Liver (tissue), 9 donors: ENCODE results near the gene FRMPD4. TPM values are rescaled to one million over a fixed set of nuclear protein-coding genes. Genes with fewer than 3 reads are reported as not detected.

Experiments
- DNase-seq: peaks from one replicate; pipeline ENCODE4 v3.0.0-alpha.2; 2017; ENCODE audit warnings: low spot score
- H3K27ac ChIP-seq, 2 donors: one replicate each; pipeline ENCODE4 v1.7.0; 2013; ENCODE audit warnings: inconsistent platforms in 2 of 2, low read length in 2 of 2, control low read depth in 1 of 2, low read depth in 1 of 2, mild to moderate bottlenecking in 1 of 2
- H3K27me3 ChIP-seq, 4 donors: one replicate each; pipeline versions ENCODE4 v1.6.1 to v1.7.0; 2013; ENCODE audit warnings: low read length in 3 of 4, inconsistent platforms in 1 of 4, mild to moderate bottlenecking in 1 of 4, moderate library complexity in 1 of 4; ENCODE audit not compliant: control insufficient read depth in 4 of 4, insufficient read depth in 4 of 4
- H3K36me3 ChIP-seq, 4 donors: one replicate each; pipeline versions ENCODE4 v1.6.1 to v1.7.0; 2013; ENCODE audit warnings: low read length in 3 of 4, mild to moderate bottlenecking in 3 of 4, low read depth in 1 of 4, moderate library complexity in 1 of 4; ENCODE audit not compliant: control insufficient read depth in 4 of 4, insufficient read depth in 3 of 4
- H3K4me1 ChIP-seq, 4 donors: one replicate each; pipeline versions ENCODE4 v1.6.1 to v1.7.0; 2013; ENCODE audit warnings: low read length in 3 of 4, mild to moderate bottlenecking in 3 of 4, moderate library complexity in 1 of 4; ENCODE audit not compliant: control insufficient read depth in 4 of 4, insufficient read depth in 4 of 4
- H3K4me3 ChIP-seq, 3 donors: one replicate each; pipeline versions ENCODE4 v1.6.1 to v1.7.0; 2013; ENCODE audit warnings: low read length in 3 of 3, control low read depth in 1 of 3, low read depth in 1 of 3, mild to moderate bottlenecking in 1 of 3
- H3K9ac ChIP-seq, 2 donors: one replicate each; pipeline ENCODE4 v1.7.0; 2013; ENCODE audit warnings: low read length in 2 of 2, mild to moderate bottlenecking in 2 of 2, moderate library complexity in 2 of 2, control low read depth in 1 of 2, low read depth in 1 of 2
- H3K9me3 ChIP-seq, 4 donors: one replicate each; pipeline versions ENCODE4 v1.6.1 to v1.7.0; 2013; ENCODE audit warnings: low read length in 3 of 4; ENCODE audit not compliant: control insufficient read depth in 4 of 4
- ATF3 ChIP-seq: IDR thresholded peaks from 2 replicates; pipeline ENCODE4 v1.6.1; 2016; ENCODE audit warnings: antibody characterized with exemption
- CTCF ChIP-seq: fragments of 150-350 bp; IDR thresholded peaks from 2 replicates; pipeline ENCODE4 v1.5.1; 2017; ENCODE audit warnings: improper control_type of control experiment, low read depth, low read length; ENCODE audit not compliant: missing input control
- FOXA1 ChIP-seq: IDR thresholded peaks from 2 replicates; pipeline ENCODE4 v1.6.1; 2016; ENCODE audit warnings: antibody characterized with exemption
- GABPA ChIP-seq, 2 donors: IDR thresholded peaks in 1 of 2; conservative IDR thresholded peaks in 1 of 2; 2 replicates each; pipeline ENCODE4 v1.6.1; 2016; ENCODE audit warnings: antibody characterized with exemption in 2 of 2, mild to moderate bottlenecking in 1 of 2, moderate library complexity in 1 of 2
- HNF4A ChIP-seq, 2 donors: conservative IDR thresholded peaks; 2 replicates each; pipeline ENCODE4 v1.6.1; 2016; ENCODE audit warnings: antibody characterized with exemption in 2 of 2, mild to moderate bottlenecking in 2 of 2
- HNF4G ChIP-seq: IDR thresholded peaks from 2 replicates; pipeline ENCODE4 v1.6.1; 2016; ENCODE audit warnings: antibody characterized with exemption
- JUND ChIP-seq, 2 donors: IDR thresholded peaks; 2 replicates each; pipeline ENCODE4 v1.6.1; 2016; ENCODE audit warnings: antibody characterized with exemption in 2 of 2
- MAX ChIP-seq: IDR thresholded peaks from 2 replicates; pipeline ENCODE4 v1.6.1; 2016; ENCODE audit warnings: antibody characterized with exemption
- NR2F2 ChIP-seq: IDR thresholded peaks from 2 replicates; pipeline ENCODE4 v1.6.1; 2016; ENCODE audit warnings: antibody characterized with exemption
- RAD21 ChIP-seq, 2 donors: IDR thresholded peaks; 2 replicates each; pipeline ENCODE4 v1.6.1; 2016; ENCODE audit warnings: antibody characterized with exemption in 2 of 2, mild to moderate bottlenecking in 2 of 2
- REST ChIP-seq: IDR thresholded peaks from 2 replicates; pipeline ENCODE4 v1.6.1; 2016; ENCODE audit warnings: antibody characterized with exemption, mild to moderate bottlenecking
- RXRA ChIP-seq, 2 donors: IDR thresholded peaks; 2 replicates each; pipeline ENCODE4 v1.6.1; 2017 to 2018; ENCODE audit warnings: antibody characterized with exemption in 2 of 2, mild to moderate bottlenecking in 1 of 2
- SP1 ChIP-seq: IDR thresholded peaks from 2 replicates; pipeline ENCODE4 v1.6.1; 2018; ENCODE audit warnings: antibody characterized with exemption, mild to moderate bottlenecking
- TAF1 ChIP-seq: conservative IDR thresholded peaks from 2 replicates; pipeline ENCODE4 v1.6.1; 2016; ENCODE audit warnings: antibody characterized with exemption, mild to moderate bottlenecking
- YY1 ChIP-seq: IDR thresholded peaks from 2 replicates; pipeline ENCODE4 v1.6.1; 2016; ENCODE audit warnings: antibody characterized with exemption, mild to moderate bottlenecking
- ZBTB33 ChIP-seq: IDR thresholded peaks from 2 replicates; pipeline ENCODE4 v1.6.1; 2016; ENCODE audit warnings: antibody characterized with exemption
- polyA plus RNA-seq, 2 donors: library from polyadenylated mRNA; stranded (reverse) in 1 of 2; unstranded in 1 of 2; fragments of 200-250 nt in 1 of 2; fragments of >200 nt in 1 of 2; fragmentation: Nextera tagmentation in 1 of 2; extraction: Ambion mirVana in 1 of 2; gene quantifications; one replicate each; pipeline versions ENCODE4 v1.2.1 to v1.2.3, GENCODE V29; 2013 to 2015
- total RNA-seq, 2 donors: library from RNA; depleted of rRNA; stranded (reverse); fragments of >200 nt; gene quantifications; one replicate each; pipeline ENCODE4 v1.2.3, GENCODE V29; 2014
- donor health status: healthy.
- donor health status: healthy.
- donor health status: healthy.
- donor health status: healthy.
- donor health status: healthy.

FRMPD4 gene
- total and polyA plus RNA-seq, 4 donors, result 0.01 to 0.08 (median 0.03) TPM; not detected in 1

- no peak for TF ChIP-seq HNF4G
- TF ChIP-seq ZBTB33, result no peak
- no peak for TF ChIP-seq MAX
Measured at GRCh38 chrX:12614266-12614665, 476.0 kb downstream of the FRMPD4 start (continued).

- Histone ChIP-seq H3K4me3 (no peak overlapping the region), H3K27ac (no peak overlapping the region), H3K9ac (no peak overlapping the region), H3K27me3 (no peaks in the 10 kb centered on the region), H3K36me3 (no peaks in the 10 kb centered on the region), H3K4me1 (no peaks in the 10 kb centered on the region), H3K9me3 (no peaks in the 10 kb centered on the region)
- DNase-seq, result no peak
- TF ChIP-seq FOXA1, result no peak
- TF ChIP-seq SP1, result no peak
- TF ChIP-seq GABPA (IDR thresholded peaks at IDR 0.05 in 1 of 2, conservative IDR thresholded peaks at IDR 0.05 in 1 of 2), result no peak
- TF ChIP-seq NR2F2, result no peak
- no peak for TF ChIP-seq ATF3
- TF ChIP-seq RAD21 (IDR thresholded peaks at IDR 0.05), result no peak
- TF ChIP-seq MAX, result no peak
- no peak for TF ChIP-seq JUND (IDR thresholded peaks at IDR 0.05)
- TF ChIP-seq RXRA (IDR thresholded peaks at IDR 0.05), result no peak
- no peak for TF ChIP-seq HNF4G
- no peak for TF ChIP-seq HNF4A (conservative IDR thresholded peaks at IDR 0.05)
- no peak for TF ChIP-seq REST
- TF ChIP-seq ZBTB33, result no peak
- TF ChIP-seq TAF1, result no peak
- no peak for TF ChIP-seq YY1
- no peak for TF ChIP-seq CTCF
Measured at GRCh38 chrX:12615061-12615460, 476.8 kb downstream of the FRMPD4 start.
